HG02943 (cell line): ENCODE data around the gene GRAMD2B.
"Not testable (repeated sequence)": the region's sequence is repeated elsewhere in the genome, so short reads cannot be mapped to it uniquely, and the experiment has no call there.

ENCODE experiments used
- ATAC-seq: cut with Tn5 transposase; IDR thresholded peaks from one replicate; pipeline ENCODE4 v1.9.1; 2021; ENCODE audit warnings: mild to moderate bottlenecking, low read depth, moderate library complexity; ENCODE audit not compliant: unreplicated experiment

GRAMD2B gene

GRCh38 chr5:126503602-126504104 is 80.4 kb downstream of the GRAMD2B start:
- no peak for ATAC-seq

GRCh38 chr5:126506079-126506478 is 82.9 kb downstream of the GRAMD2B start:
- no peak for ATAC-seq

GRCh38 chr5:126508251-126508961 is 85.2 kb downstream of the GRAMD2B start:
- no peak for ATAC-seq

- no peak for ATAC-seq
Observed at GRCh38 chr5:126508962-126509279, 85.7 kb downstream of the GRAMD2B start.

GRCh38 chr5:126509339-126509738 is 86.1 kb downstream of the GRAMD2B start:
- no peak for ATAC-seq

- ATAC-seq: no peak
Observed at GRCh38 chr5:126511961-126512360, 88.8 kb downstream of the GRAMD2B start.

- no peak for ATAC-seq
Observed at GRCh38 chr5:126512451-126512850, 89.2 kb downstream of the GRAMD2B start.

GRCh38 chr5:126513302-126513701 is 90.1 kb downstream of the GRAMD2B start:
- no peak for ATAC-seq

- no peak for ATAC-seq
Observed at GRCh38 chr5:126513703-126514102, 90.5 kb downstream of the GRAMD2B start.

GRCh38 chr5:126514131-126514557 is 90.9 kb downstream of the GRAMD2B start:
- no peak for ATAC-seq

GRCh38 chr5:126514558-126515141 is 91.4 kb downstream of the GRAMD2B start:
- ATAC-seq: no peak

- no peak for ATAC-seq
Observed at GRCh38 chr5:126515337-126515736, 92.1 kb downstream of the GRAMD2B start.

- ATAC-seq: no peak
Observed at GRCh38 chr5:126516133-126516532, 92.9 kb downstream of the GRAMD2B start.

GRCh38 chr5:126516852-126517251 is 93.6 kb downstream of the GRAMD2B start:
- ATAC-seq: no peak

GRCh38 chr5:126519223-126519622 is 96.0 kb downstream of the GRAMD2B start:
- ATAC-seq: not testable (repeated sequence)

- no peak for ATAC-seq
Observed at GRCh38 chr5:126519637-126520592, 96.7 kb downstream of the GRAMD2B start.

GRCh38 chr5:126520593-126520953 is 97.4 kb downstream of the GRAMD2B start:
- no peak for ATAC-seq

- no peak for ATAC-seq
Observed at GRCh38 chr5:126521130-126521529, 97.9 kb downstream of the GRAMD2B start.

GRCh38 chr5:126523818-126524510 is 100.8 kb downstream of the GRAMD2B start:
- no peak for ATAC-seq

GRCh38 chr5:126525630-126526245 is 102.5 kb downstream of the GRAMD2B start:
- no peak for ATAC-seq
